Measurements from ENCODE around the gene KRT86. TPM values are rescaled to one million over a fixed set of nuclear protein-coding genes. Genes with fewer than 3 reads are reported as not detected.

The KRT86 gene
- total and polyA plus RNA-seq, 2 of the 13 experiments (the other 11 are each of a cell fraction or from before 2014, with no cell fraction given) = not detected

- Histone ChIP-seq H3K27me3 (ENCODE audit: control insufficient read depth in 1 of 2, insufficient read depth in 2 of 2, low read length in 2 of 2) (peaks cover 2 to 44% of the 10 kb centered on the region in 2 experiments; a peak in 4 of 5 replicates), H3K4me2 (ENCODE audit: low read depth, low read length) (no peak overlapping the region), H3K4me1 (ENCODE audit: insufficient read depth, low read length) (no peaks in the 10 kb centered on the region), H2AFZ (ENCODE audit: low read length) (no peak overlapping the region), H3K36me3 (replicated peaks in 1 of 2; ENCODE audit: control insufficient read depth in 1 of 2, insufficient read depth in 2 of 2, low read length in 2 of 2) (no peaks in the 10 kb centered on the region), H4K20me1 (ENCODE audit: insufficient read depth, low read length) (no peaks in the 10 kb centered on the region), H3K79me2 (ENCODE audit: insufficient read depth, low read length) (no peaks in the 10 kb centered on the region), H3K4me3 (replicated peaks in 1 of 3; ENCODE audit: insufficient read depth in 1 of 3, low read depth in 2 of 3, low read length in 3 of 3) (no peak overlapping the region), H3K27ac (ENCODE audit: extremely low read length, insufficient read depth, low read length) (no peak overlapping the region), H3K9ac (ENCODE audit: insufficient read depth, low read depth, low read length) (no peak overlapping the region), H3K9me3 (ENCODE audit: low read length) (no peaks in the 10 kb centered on the region)
- ATAC-seq = no peak; the same call in 2 of the 3 replicates
- in situ Hi-C loops (cut with HindIII; ENCODE audit: extremely low pct_ligation_motif_present, low pct_unique_long_range_greater_than_20kb) (no loop called here), intact Hi-C loops (cut with micrococcal nuclease; ENCODE audit: unreplicated experiment) (no loop called here)
- WGBS (ENCODE audit: low lambda C conversion rate) = 62% methylated on average over 4 of the region's 4 CpGs
- POLR2A ChIA-PET = no interaction called here
- no TSS peak for BruUV-seq (replicated peaks)
- FAIRE-seq = no peak
- no peak for DNase-seq (ENCODE audit: low spot score)
- TF ChIP-seq ZNF121 (CRISPR knock-in tag; IDR thresholded peaks at IDR 0.05) (no peak), JDP2 (CRISPR knock-in tag; IDR thresholded peaks at IDR 0.05; ENCODE audit: borderline replicate concordance) (no peak), ZNF460 (CRISPR knock-in tag; IDR thresholded peaks at IDR 0.05; ENCODE audit: borderline replicate concordance) (no peak), ZFX (CRISPR knock-in tag; IDR thresholded peaks at IDR 0.05; ENCODE audit: low read depth) (no peak), ZFP90 (CRISPR knock-in tag; IDR thresholded peaks at IDR 0.05; ENCODE audit: borderline replicate concordance) (no peak), NFKB2 (CRISPR knock-in tag; IDR thresholded peaks at IDR 0.05; ENCODE audit: borderline replicate concordance) (no peak), ZFYVE20 (CRISPR knock-in tag; IDR thresholded peaks at IDR 0.05; ENCODE audit: borderline replicate concordance, low read depth) (no peak)
- CTCF ChIA-PET (ENCODE audit: low intra/inter-chr PET ratio, low total read pairs) = no interaction called here
Measured at GRCh38 chr12:52235822-52236361, 38.6 kb upstream of the KRT86 start.

- in situ Hi-C loops (cut with HindIII; ENCODE audit: extremely low pct_ligation_motif_present, low pct_unique_long_range_greater_than_20kb) = no loop called here
- Histone ChIP-seq H4K20me1 (ENCODE audit: insufficient read depth, low read length) (no peaks in the 10 kb centered on the region), H3K4me2 (ENCODE audit: low read depth, low read length) (no peak overlapping the region), H3K27me3 (ENCODE audit: control insufficient read depth in 1 of 2, insufficient read depth in 2 of 2, low read length in 2 of 2) (peaks cover 2 to 38% of the 10 kb centered on the region in 2 experiments; a peak in 4 of 5 replicates), H2AFZ (ENCODE audit: low read length) (no peak overlapping the region), H3K9ac (ENCODE audit: insufficient read depth, low read depth, low read length) (no peak overlapping the region), H3K4me3 (replicated peaks in 1 of 3; ENCODE audit: insufficient read depth in 1 of 3, low read depth in 2 of 3, low read length in 3 of 3) (no peak overlapping the region), H3K9me3 (ENCODE audit: low read length) (no peaks in the 10 kb centered on the region), H3K4me1 (ENCODE audit: insufficient read depth, low read length) (no peaks in the 10 kb centered on the region), H3K36me3 (replicated peaks in 1 of 2; ENCODE audit: control insufficient read depth in 1 of 2, insufficient read depth in 2 of 2, low read length in 2 of 2) (no peaks in the 10 kb centered on the region), H3K27ac (ENCODE audit: extremely low read length, insufficient read depth, low read length) (no peak overlapping the region), H3K79me2 (ENCODE audit: insufficient read depth, low read length) (no peaks in the 10 kb centered on the region)
- WGBS (ENCODE audit: low lambda C conversion rate) = 50% methylated on average over 2 of the region's 3 CpGs
- CTCF ChIA-PET (ENCODE audit: low intra/inter-chr PET ratio, low total read pairs) = no interaction called here
- intact Hi-C loops (cut with micrococcal nuclease; ENCODE audit: unreplicated experiment) = no loop called here
- FAIRE-seq (no peak), DNase-seq (ENCODE audit: low spot score) (no peak), ATAC-seq (no peak)
- POLR2A ChIA-PET = no interaction called here
- no TSS peak for BruUV-seq (replicated peaks)
- TF ChIP-seq ZNF337 (CRISPR knock-in tag; IDR thresholded peaks at IDR 0.05; ENCODE audit: borderline replicate concordance, low read depth) (no peak), SP4 (CRISPR knock-in tag; IDR thresholded peaks at IDR 0.05) (no peak), ZNF772 (CRISPR knock-in tag; IDR thresholded peaks at IDR 0.05) (no peak), GATA4 (IDR thresholded peaks at IDR 0.05; ENCODE audit: borderline replicate concordance, low read depth) (no peak), IRF1 (CRISPR knock-in tag; IDR thresholded peaks at IDR 0.05; ENCODE audit: low read depth) (no peak), RFX5 (IDR thresholded peaks at IDR 0.05; ENCODE audit: low read depth, low read length) (no peak)
- TF ChIP-seq, protein P1, sequence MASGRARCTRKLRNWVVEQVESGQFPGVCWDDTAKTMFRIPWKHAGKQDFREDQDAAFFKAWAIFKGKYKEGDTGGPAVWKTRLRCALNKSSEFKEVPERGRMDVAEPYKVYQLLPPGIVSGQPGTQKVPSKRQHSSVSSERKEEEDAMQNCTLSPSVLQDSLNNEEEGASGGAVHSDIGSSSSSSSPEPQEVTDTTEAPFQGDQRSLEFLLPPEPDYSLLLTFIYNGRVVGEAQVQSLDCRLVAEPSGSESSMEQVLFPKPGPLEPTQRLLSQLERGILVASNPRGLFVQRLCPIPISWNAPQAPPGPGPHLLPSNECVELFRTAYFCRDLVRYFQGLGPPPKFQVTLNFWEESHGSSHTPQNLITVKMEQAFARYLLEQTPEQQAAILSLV (CRISPR knock-in tag; IDR thresholded peaks at IDR 0.05; ENCODE audit: borderline replicate concordance) = no peak
Measured at GRCh38 chr12:52236386-52237050, 37.9 kb upstream of the KRT86 start.

All from HepG2 (cell line).